ENCODE results near the gene ARHGAP28.

GRCh38 chr18:6879508-6880195, 150.1 kb downstream of the ARHGAP28 start:
- TF ChIP-seq CTCF (IDR thresholded peaks at IDR 0.05) (no peak), POLR2A (IDR thresholded peaks at IDR 0.05) (no peak)

Data from vagina (tissue), 2 donors.